ENCODE measurements around the gene XRCC3.

XRCC3 gene

DNA sequence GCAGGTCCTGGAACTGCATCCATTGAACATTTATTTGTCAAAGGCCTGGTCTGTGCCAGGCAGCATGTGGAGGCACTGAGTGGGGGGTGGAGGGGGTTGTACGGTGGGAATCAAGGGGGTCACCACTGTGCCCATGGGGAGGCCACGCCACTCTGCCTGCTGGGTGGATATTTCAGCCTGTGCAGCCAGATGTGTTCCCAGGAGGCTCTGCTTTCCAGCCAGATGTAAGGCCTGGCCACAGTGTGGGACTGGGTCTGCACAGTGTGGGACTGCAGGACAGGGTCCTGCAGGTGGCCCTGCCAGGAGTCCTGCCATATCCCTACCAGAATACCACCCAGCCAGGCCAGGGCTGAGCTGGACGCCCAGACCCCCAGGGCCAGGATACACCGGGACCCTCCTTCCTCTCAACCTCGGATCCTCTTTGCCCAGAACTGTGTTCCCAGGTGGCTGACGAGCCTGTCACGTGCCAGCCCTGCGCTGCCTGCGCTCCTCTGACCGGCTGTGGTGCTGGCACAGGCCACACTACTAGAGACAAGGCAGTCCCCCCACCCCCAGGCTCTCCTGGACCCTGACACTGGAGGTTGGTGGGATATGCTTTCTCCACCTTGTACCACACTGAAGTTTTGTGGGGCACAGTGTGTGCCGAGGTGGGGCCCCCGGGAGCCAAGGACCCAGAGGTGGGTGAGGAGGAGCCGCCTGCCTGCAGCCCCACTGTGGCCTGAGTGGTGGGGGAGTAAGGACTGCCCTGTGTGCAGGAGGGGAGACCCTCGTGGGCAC, 17.5 kb downstream of the XRCC3 start:
- H3K4me2 ChIP-seq (ENCODE audit: low read depth, low read length, poor library complexity, severe bottlenecking) = peak overlapping the region; percentile 55
- H3K27ac ChIP-seq (ENCODE audit: low read depth, low read length) = peak overlapping the region; percentile 95
- H3K9ac ChIP-seq (ENCODE audit: low read length) = peak overlapping the region; percentile 51

GRCh38 chr14:103697206-103697602, 18.0 kb downstream of the XRCC3 start:
- Histone ChIP-seq H3K27ac (ENCODE audit: low read depth, low read length) (peak overlapping the region; percentile 95), H3K36me3 (ENCODE audit: low read length) (no peaks in the 10 kb centered on the region)

More for the DNA sequence above, 17.5 kb downstream of the XRCC3 start:
- no peak for TF ChIP-seq EZH2phosphoT487 (conservative IDR thresholded peaks at IDR 0.05; ENCODE audit: low read length)
- TF ChIP-seq, protein P1, sequence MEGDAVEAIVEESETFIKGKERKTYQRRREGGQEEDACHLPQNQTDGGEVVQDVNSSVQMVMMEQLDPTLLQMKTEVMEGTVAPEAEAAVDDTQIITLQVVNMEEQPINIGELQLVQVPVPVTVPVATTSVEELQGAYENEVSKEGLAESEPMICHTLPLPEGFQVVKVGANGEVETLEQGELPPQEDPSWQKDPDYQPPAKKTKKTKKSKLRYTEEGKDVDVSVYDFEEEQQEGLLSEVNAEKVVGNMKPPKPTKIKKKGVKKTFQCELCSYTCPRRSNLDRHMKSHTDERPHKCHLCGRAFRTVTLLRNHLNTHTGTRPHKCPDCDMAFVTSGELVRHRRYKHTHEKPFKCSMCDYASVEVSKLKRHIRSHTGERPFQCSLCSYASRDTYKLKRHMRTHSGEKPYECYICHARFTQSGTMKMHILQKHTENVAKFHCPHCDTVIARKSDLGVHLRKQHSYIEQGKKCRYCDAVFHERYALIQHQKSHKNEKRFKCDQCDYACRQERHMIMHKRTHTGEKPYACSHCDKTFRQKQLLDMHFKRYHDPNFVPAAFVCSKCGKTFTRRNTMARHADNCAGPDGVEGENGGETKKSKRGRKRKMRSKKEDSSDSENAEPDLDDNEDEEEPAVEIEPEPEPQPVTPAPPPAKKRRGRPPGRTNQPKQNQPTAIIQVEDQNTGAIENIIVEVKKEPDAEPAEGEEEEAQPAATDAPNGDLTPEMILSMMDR (IDR thresholded peaks at IDR 0.05; ENCODE audit: insufficient read depth, low read length, poor library complexity, severe bottlenecking) = no peak
- Histone ChIP-seq H3K9me3 (ENCODE audit: insufficient read depth, low read length) (no peaks in the 10 kb centered on the region), H3K4me3 (ENCODE audit: insufficient read depth, low read length, poor library complexity, severe bottlenecking) (no peak overlapping the region), H3F3A (ENCODE audit: insufficient read depth) (peaks cover 68% of the 10 kb centered on the region), H4K20me1 (ENCODE audit: low read depth, low read length) (no peaks in the 10 kb centered on the region), H3K79me2 (ENCODE audit: insufficient read depth, low read length) (no peaks in the 10 kb centered on the region), H2AFZ (ENCODE audit: low read depth, low read length, severe bottlenecking) (no peak overlapping the region), H3K36me3 (ENCODE audit: low read length) (no peaks in the 10 kb centered on the region), H3K9me2 (replicated peaks; ENCODE audit: insufficient read depth, low read length) (no peaks in the 10 kb centered on the region), H3K27me3 (ENCODE audit: low read length) (no peaks in the 10 kb centered on the region)

DNA sequence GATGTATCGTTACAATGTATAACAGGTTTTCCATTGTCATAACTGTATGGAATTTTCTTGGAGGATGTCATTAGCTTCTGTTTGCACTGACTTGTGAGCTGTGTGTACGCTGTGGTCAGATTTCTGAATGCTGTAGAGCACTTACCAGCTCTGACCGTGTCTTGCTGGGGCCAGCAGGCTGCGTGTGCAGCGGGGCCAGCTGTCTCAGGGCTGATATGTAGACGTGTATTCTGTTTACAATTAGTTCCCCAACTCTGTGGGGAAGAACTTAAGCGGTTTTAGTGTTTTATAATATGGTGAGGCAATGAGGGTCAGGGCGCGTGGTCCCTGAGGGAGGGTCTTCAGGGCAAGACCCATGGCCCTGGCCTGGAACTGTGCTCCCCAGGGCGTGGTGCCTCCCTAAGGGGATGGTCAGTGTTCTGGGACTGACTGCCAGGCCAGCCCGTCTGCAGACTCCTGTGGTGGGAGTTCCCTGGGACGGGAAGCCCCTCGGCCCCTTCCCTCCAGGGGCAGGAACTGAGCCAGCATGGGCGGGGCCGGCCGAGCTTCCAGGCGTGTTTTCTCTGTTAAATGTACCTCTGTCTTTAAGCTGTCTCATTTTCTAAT, 18.7 kb downstream of the XRCC3 start:
- Histone ChIP-seq H3K27me3 (ENCODE audit: low read length) (no peaks in the 10 kb centered on the region), H3K4me2 (ENCODE audit: low read depth, low read length, poor library complexity, severe bottlenecking) (peak overlapping the region; percentile 55), H3K79me2 (ENCODE audit: insufficient read depth, low read length) (no peaks in the 10 kb centered on the region), H3K27ac (ENCODE audit: low read depth, low read length) (peak overlapping the region; percentile 95), H3K9me3 (ENCODE audit: insufficient read depth, low read length) (no peaks in the 10 kb centered on the region), H3K36me3 (ENCODE audit: low read length) (no peaks in the 10 kb centered on the region), H3F3A (ENCODE audit: insufficient read depth) (peaks cover 75% of the 10 kb centered on the region), H3K4me3 (ENCODE audit: insufficient read depth, low read length, poor library complexity, severe bottlenecking) (no peak overlapping the region), H4K20me1 (ENCODE audit: low read depth, low read length) (no peaks in the 10 kb centered on the region), H3K9me2 (replicated peaks; ENCODE audit: insufficient read depth, low read length) (no peaks in the 10 kb centered on the region), H2AFZ (ENCODE audit: low read depth, low read length, severe bottlenecking) (no peak overlapping the region), H3K9ac (ENCODE audit: low read length) (peak overlapping the region; percentile 51)
- TF ChIP-seq, protein P1 (IDR thresholded peaks at IDR 0.05; ENCODE audit: insufficient read depth, low read length, poor library complexity, severe bottlenecking) = no peak
- no peak for TF ChIP-seq EZH2phosphoT487 (conservative IDR thresholded peaks at IDR 0.05; ENCODE audit: low read length)

More at GRCh38 chr14:103697206-103697602, 18.0 kb downstream of the XRCC3 start:
- H3K4me3 ChIP-seq (ENCODE audit: insufficient read depth, low read length, poor library complexity, severe bottlenecking) = no peak overlapping the region
- no peaks in the 10 kb centered on the region for H4K20me1 ChIP-seq (ENCODE audit: low read depth, low read length)
- H3K9ac ChIP-seq (ENCODE audit: low read length) = peak overlapping the region; percentile 51
- H3K9me2 ChIP-seq (replicated peaks; ENCODE audit: insufficient read depth, low read length) = no peaks in the 10 kb centered on the region
- no peaks in the 10 kb centered on the region for H3K9me3 ChIP-seq (ENCODE audit: insufficient read depth, low read length)
- peaks cover 74% of the 10 kb centered on the region for H3F3A ChIP-seq (ENCODE audit: insufficient read depth)
- peak overlapping the region; percentile 55 for H3K4me2 ChIP-seq (ENCODE audit: low read depth, low read length, poor library complexity, severe bottlenecking)
- H2AFZ ChIP-seq (ENCODE audit: low read depth, low read length, severe bottlenecking) = no peak overlapping the region
- no peaks in the 10 kb centered on the region for H3K79me2 ChIP-seq (ENCODE audit: insufficient read depth, low read length)
- H3K27me3 ChIP-seq (ENCODE audit: low read length) = no peaks in the 10 kb centered on the region
- TF ChIP-seq EZH2phosphoT487 (conservative IDR thresholded peaks at IDR 0.05; ENCODE audit: low read length) = no peak
- TF ChIP-seq, protein P1 (IDR thresholded peaks at IDR 0.05; ENCODE audit: insufficient read depth, low read length, poor library complexity, severe bottlenecking) = no peak

Measured in SU-DHL-6 (cell line).